MM.1S (cell line): ENCODE data around the gene PNMA8C.

ENCODE experiments used
- DNase-seq: peaks from one replicate; pipeline ENCODE4 v3.0.0-alpha.2; 2015
- H2AFZ ChIP-seq: fragments of 300-600 bp; sonication (generic); 2 replicates; pipeline ENCODE4 v1.6.0; 2016; ENCODE audit warnings: antibody characterized with exemption, low read length
- H3F3A ChIP-seq: fragments of 300-600 bp; sonication (generic); 2 replicates; pipeline ENCODE4 v1.6.1; 2016; ENCODE audit warnings: mild to moderate bottlenecking, antibody characterized with exemption, low read length, moderate library complexity, mixed read lengths; ENCODE audit not compliant: insufficient read depth
- H3K27ac ChIP-seq: fragments of 300-600 bp; sonication (generic); 2 replicates; pipeline ENCODE4 v1.5.1; 2016; ENCODE audit warnings: mild to moderate bottlenecking, low read length
- H3K27me3 ChIP-seq: fragments of 300-600 bp; sonication (generic); replicated peaks from 2 replicates; pipeline ENCODE4 v1.6.0; 2016; ENCODE audit warnings: low read length; ENCODE audit not compliant: insufficient read depth
- H3K36me3 ChIP-seq: fragments of 300-600 bp; sonication (generic); replicated peaks from 2 replicates; pipeline ENCODE4 v1.6.1; 2016; ENCODE audit warnings: mild to moderate bottlenecking, low read length, mixed read lengths; ENCODE audit not compliant: insufficient read depth
- H3K4me1 ChIP-seq: fragments of 300-600 bp; sonication (generic); 2 replicates; pipeline ENCODE4 v1.6.1; 2016; ENCODE audit warnings: low read length, mixed read lengths
- H3K4me2 ChIP-seq: fragments of 300-600 bp; sonication (generic); 2 replicates; pipeline ENCODE4 v1.6.0; 2016; ENCODE audit warnings: low read depth, low read length
- H3K4me3 ChIP-seq: fragments of 300-600 bp; sonication (generic); 2 replicates; pipeline ENCODE4 v1.5.1; 2016; ENCODE audit warnings: low read length, mixed read lengths
- H3K79me2 ChIP-seq: fragments of 300-600 bp; sonication (generic); 2 replicates; pipeline ENCODE4 v1.6.1; 2016; ENCODE audit warnings: mixed run types, low read length, mixed read lengths
- H3K9ac ChIP-seq: fragments of 300-600 bp; sonication (generic); 2 replicates; pipeline ENCODE4 v1.6.1; 2016; ENCODE audit warnings: low read length, mixed read lengths
- H3K9me2 ChIP-seq: fragments of 300-600 bp; sonication (generic); replicated peaks from 2 replicates; pipeline ENCODE4 v1.6.1; 2016; ENCODE audit warnings: mild to moderate bottlenecking, low read length, mixed read lengths; ENCODE audit not compliant: insufficient read depth
- H3K9me3 ChIP-seq: fragments of 300-600 bp; sonication (generic); replicated peaks from 2 replicates; pipeline ENCODE4 v1.6.1; 2016; ENCODE audit warnings: mild to moderate bottlenecking, low read length, mixed read lengths; ENCODE audit not compliant: insufficient read depth
- H4K20me1 ChIP-seq: fragments of 300-600 bp; sonication (generic); 2 replicates; pipeline ENCODE4 v1.6.1; 2016; ENCODE audit warnings: mild to moderate bottlenecking, low read length, moderate library complexity, mixed read lengths; ENCODE audit not compliant: insufficient read depth
- CTCF ChIP-seq: fragments of 300-600 bp; sonication (generic); IDR thresholded peaks from 2 replicates; pipeline ENCODE4 v1.5.1; 2016; ENCODE audit warnings: antibody characterized with exemption, low read length, mixed read lengths
- EZH2 ChIP-seq: fragments of 300-600 bp; sonication (generic); optimal IDR thresholded peaks from 2 replicates; pipeline ENCODE3; 2017; ENCODE audit warnings: low read depth, mild to moderate bottlenecking, antibody characterized with exemption, low read length, mixed read lengths
- EZH2phosphoT487 ChIP-seq: fragments of 300-600 bp; sonication (generic); IDR thresholded peaks from 2 replicates; pipeline ENCODE4 v1.6.1; 2018; ENCODE audit warnings: antibody characterized with exemption, low read length

PNMA8C gene

GRCh38 chr19:46381346-46381745 is 47.4 kb downstream of the PNMA8C start:
- Histone ChIP-seq H3K27ac (no peak overlapping the region), H3F3A (no peaks in the 10 kb centered on the region), H3K9me2 (no peaks in the 10 kb centered on the region), H3K9ac (no peak overlapping the region), H3K9me3 (no peaks in the 10 kb centered on the region), H3K79me2 (0 out of 2 replicates have a peak, but pooled peaks cover 4% of the 10 kb centered on the region), H3K4me2 (no peak overlapping the region), H4K20me1 (no peaks in the 10 kb centered on the region), H3K36me3 (no peaks in the 10 kb centered on the region; the same call in 1 of the 2 replicates), H3K27me3 (no peaks in the 10 kb centered on the region), H3K4me3 (no peak overlapping the region), H3K4me1 (no peaks in the 10 kb centered on the region), H2AFZ (no peak overlapping the region)
- no peak for DNase-seq
- TF ChIP-seq CTCF (no peak), EZH2phosphoT487 (no peak), EZH2 (no peak)

GRCh38 chr19:46380690-46381089 is 48.0 kb downstream of the PNMA8C start:
- Histone ChIP-seq H4K20me1 (no peaks in the 10 kb centered on the region), H3K4me3 (no peak overlapping the region), H3F3A (no peaks in the 10 kb centered on the region), H3K4me1 (no peaks in the 10 kb centered on the region), H3K27me3 (no peaks in the 10 kb centered on the region), H3K9ac (no peak overlapping the region), H3K4me2 (no peak overlapping the region), H3K9me3 (no peaks in the 10 kb centered on the region), H3K9me2 (no peaks in the 10 kb centered on the region), H3K36me3 (no peaks in the 10 kb centered on the region; the same call in 1 of the 2 replicates), H3K27ac (no peak overlapping the region), H3K79me2 (peaks cover 7% of the 10 kb centered on the region; the same call in 1 of the 2 replicates), H2AFZ (no peak overlapping the region)
- TF ChIP-seq EZH2phosphoT487 (no peak), EZH2 (no peak), CTCF (no peak)
- no peak for DNase-seq

DNA sequence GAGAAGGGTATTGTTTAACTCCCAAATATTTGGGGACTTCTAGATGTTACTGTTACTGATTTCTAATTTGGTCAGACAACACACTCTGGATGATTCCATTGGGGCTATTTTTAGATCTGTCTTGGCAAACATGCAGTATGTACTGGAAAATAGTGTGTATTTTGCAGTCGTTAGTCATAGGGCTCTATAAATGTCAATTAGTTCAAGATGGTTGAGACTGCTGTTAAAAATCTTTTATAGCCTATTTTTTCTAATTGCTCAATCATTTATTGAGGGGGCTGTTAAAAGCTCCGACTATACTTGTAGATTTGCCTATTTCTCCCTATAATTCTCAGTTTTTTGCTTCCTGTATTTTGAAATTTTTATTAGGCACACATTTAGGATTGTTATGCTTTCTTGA is 50.5 kb downstream of the PNMA8C start:
- H3K36me3 ChIP-seq, result no peaks in the 10 kb centered on the region
- H3K79me2 ChIP-seq, result peaks cover 19% of the 10 kb centered on the region; the same call in 1 of the 2 replicates
- no peaks in the 10 kb centered on the region for H3K4me1 ChIP-seq
- no peaks in the 10 kb centered on the region for H3F3A ChIP-seq
- TF ChIP-seq CTCF (no peak), EZH2 (no peak), EZH2phosphoT487 (no peak)
- no peaks in the 10 kb centered on the region for H4K20me1 ChIP-seq
- H3K4me3 ChIP-seq, result no peak overlapping the region
- H3K9me3 ChIP-seq, result no peaks in the 10 kb centered on the region
- no peak overlapping the region for H3K27ac ChIP-seq
- H3K9me2 ChIP-seq, result no peaks in the 10 kb centered on the region
- no peak overlapping the region for H3K4me2 ChIP-seq
- no peak overlapping the region for H3K9ac ChIP-seq
- H3K27me3 ChIP-seq, result no peaks in the 10 kb centered on the region
- H2AFZ ChIP-seq, result no peak overlapping the region
- DNase-seq, result no peak
